ENCODE measurements around the gene PDE11A. TPM values are rescaled to one million over a fixed set of nuclear protein-coding genes. Genes with fewer than 3 reads are reported as not detected.

PDE11A gene
- total and polyA plus RNA-seq, 2 of the 13 experiments (the other 11 are each of a cell fraction or from before 2014, with no cell fraction given) = 1.2 to 1.7 TPM

GRCh38 chr2:178025551-178026185 is 46.9 kb downstream of the PDE11A start:
- ChIA-PET POLR2A (no interaction called here), CTCF (ENCODE audit: low intra/inter-chr PET ratio, low total read pairs) (no interaction called here)
- 66% methylated on average over 4 of the region's 4 CpGs for WGBS (ENCODE audit: low lambda C conversion rate)
- H3K27ac ChIP-seq (ENCODE audit: extremely low read length, insufficient read depth, low read length) = no peak overlapping the region
- H2AFZ ChIP-seq (ENCODE audit: low read length) = no peak overlapping the region
- H3K9me3 ChIP-seq (ENCODE audit: low read length) = no peaks in the 10 kb centered on the region
- H3K9ac ChIP-seq (ENCODE audit: insufficient read depth, low read depth, low read length) = no peak overlapping the region
- FAIRE-seq = peak; percentile 43
- H3K4me3 ChIP-seq (replicated peaks in 1 of 3; ENCODE audit: insufficient read depth in 1 of 3, low read depth in 2 of 3, low read length in 3 of 3) = no peak overlapping the region
- no peaks in the 10 kb centered on the region for H3K36me3 ChIP-seq (replicated peaks in 1 of 2; ENCODE audit: control insufficient read depth in 1 of 2, insufficient read depth in 2 of 2, low read length in 2 of 2)
- no TSS peak for BruUV-seq (replicated peaks)
- no peak for DNase-seq (ENCODE audit: low spot score)
- TF ChIP-seq, protein P1, sequence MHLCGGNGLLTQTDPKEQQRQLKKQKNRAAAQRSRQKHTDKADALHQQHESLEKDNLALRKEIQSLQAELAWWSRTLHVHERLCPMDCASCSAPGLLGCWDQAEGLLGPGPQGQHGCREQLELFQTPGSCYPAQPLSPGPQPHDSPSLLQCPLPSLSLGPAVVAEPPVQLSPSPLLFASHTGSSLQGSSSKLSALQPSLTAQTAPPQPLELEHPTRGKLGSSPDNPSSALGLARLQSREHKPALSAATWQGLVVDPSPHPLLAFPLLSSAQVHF (CRISPR knock-in tag; IDR thresholded peaks at IDR 0.05) = no peak
- TF ChIP-seq GZF1 (CRISPR knock-in tag; IDR thresholded peaks at IDR 0.05) = 0 out of 2 replicates have a peak, but pooled peaks have one; percentile 68
- H3K27me3 ChIP-seq (ENCODE audit: control insufficient read depth in 1 of 2, insufficient read depth in 2 of 2, low read length in 2 of 2) = no peaks in the 10 kb centered on the region
- in situ Hi-C loops (cut with HindIII; ENCODE audit: extremely low pct_ligation_motif_present, low pct_unique_long_range_greater_than_20kb) = no loop called here
- no peak for ATAC-seq
- no peaks in the 10 kb centered on the region for H3K79me2 ChIP-seq (ENCODE audit: insufficient read depth, low read length)
- no peaks in the 10 kb centered on the region for H4K20me1 ChIP-seq (ENCODE audit: insufficient read depth, low read length)
- no peaks in the 10 kb centered on the region for H3K4me1 ChIP-seq (ENCODE audit: insufficient read depth, low read length)
- no peak overlapping the region for H3K4me2 ChIP-seq (ENCODE audit: low read depth, low read length)
- intact Hi-C loops (cut with micrococcal nuclease; ENCODE audit: unreplicated experiment) = no loop called here

DNA sequence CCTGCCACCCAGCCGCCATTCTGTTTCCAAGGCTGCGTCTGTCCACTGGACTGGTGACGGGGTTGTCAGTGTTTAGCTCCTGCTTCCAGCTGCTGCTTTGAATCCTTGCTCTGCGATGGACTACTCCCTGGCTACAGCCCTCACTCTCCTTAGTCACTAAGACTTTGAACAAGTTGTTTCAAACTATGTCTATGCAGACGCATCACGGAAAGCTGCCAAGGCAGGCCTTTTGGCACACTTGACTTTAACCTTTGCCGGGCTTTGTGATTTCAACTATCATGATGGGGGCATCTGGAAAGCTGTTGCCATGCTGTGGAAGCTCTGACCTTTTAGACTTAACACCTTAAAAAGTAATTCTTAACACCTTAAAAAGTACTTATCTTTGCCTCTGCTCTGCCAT is 54.4 kb downstream of the PDE11A start:
- Histone ChIP-seq H3K4me3 (replicated peaks in 1 of 3; ENCODE audit: insufficient read depth in 1 of 3, low read depth in 2 of 3, low read length in 3 of 3) (no peak overlapping the region), H3K4me2 (ENCODE audit: low read depth, low read length) (no peak overlapping the region), H4K20me1 (ENCODE audit: insufficient read depth, low read length) (no peaks in the 10 kb centered on the region), H3K79me2 (ENCODE audit: insufficient read depth, low read length) (no peaks in the 10 kb centered on the region), H3K9ac (ENCODE audit: insufficient read depth, low read depth, low read length) (no peak overlapping the region), H3K27me3 (ENCODE audit: control insufficient read depth in 1 of 2, insufficient read depth in 2 of 2, low read length in 2 of 2) (no peaks in the 10 kb centered on the region), H3K9me3 (ENCODE audit: low read length) (no peaks in the 10 kb centered on the region), H3K4me1 (ENCODE audit: insufficient read depth, low read length) (no peaks in the 10 kb centered on the region), H3K36me3 (replicated peaks in 1 of 2; ENCODE audit: control insufficient read depth in 1 of 2, insufficient read depth in 2 of 2, low read length in 2 of 2) (no peaks in the 10 kb centered on the region), H2AFZ (ENCODE audit: low read length) (no peak overlapping the region), H3K27ac (ENCODE audit: extremely low read length, insufficient read depth, low read length) (no peak overlapping the region)
- in situ Hi-C loops (cut with HindIII; ENCODE audit: extremely low pct_ligation_motif_present, low pct_unique_long_range_greater_than_20kb) (no loop called here), intact Hi-C loops (cut with micrococcal nuclease; ENCODE audit: unreplicated experiment) (no loop called here)
- ATAC-seq (no peak), FAIRE-seq (no peak), DNase-seq (ENCODE audit: low spot score) (no peak)
- WGBS (ENCODE audit: low lambda C conversion rate) = 81% methylated on average over 6 of the region's 7 CpGs
- CTCF ChIA-PET (ENCODE audit: low intra/inter-chr PET ratio, low total read pairs) = no interaction called here
- POLR2A ChIA-PET = no interaction called here
- BruUV-seq (replicated peaks) = no TSS peak
- TF ChIP-seq MED8 (CRISPR knock-in tag; IDR thresholded peaks at IDR 0.05; ENCODE audit: insufficient replicate concordance) (no peak), EZH2 (conservative IDR thresholded peaks at IDR 0.05; ENCODE audit: low read depth, low read length) (no peak), ZNF441 (CRISPR knock-in tag; IDR thresholded peaks at IDR 0.05; ENCODE audit: borderline replicate concordance) (no peak), HOXD1 (CRISPR knock-in tag; IDR thresholded peaks at IDR 0.05) (no peak), MEIS2 (CRISPR knock-in tag; IDR thresholded peaks at IDR 0.05) (no peak)
- TF ChIP-seq, protein P2, sequence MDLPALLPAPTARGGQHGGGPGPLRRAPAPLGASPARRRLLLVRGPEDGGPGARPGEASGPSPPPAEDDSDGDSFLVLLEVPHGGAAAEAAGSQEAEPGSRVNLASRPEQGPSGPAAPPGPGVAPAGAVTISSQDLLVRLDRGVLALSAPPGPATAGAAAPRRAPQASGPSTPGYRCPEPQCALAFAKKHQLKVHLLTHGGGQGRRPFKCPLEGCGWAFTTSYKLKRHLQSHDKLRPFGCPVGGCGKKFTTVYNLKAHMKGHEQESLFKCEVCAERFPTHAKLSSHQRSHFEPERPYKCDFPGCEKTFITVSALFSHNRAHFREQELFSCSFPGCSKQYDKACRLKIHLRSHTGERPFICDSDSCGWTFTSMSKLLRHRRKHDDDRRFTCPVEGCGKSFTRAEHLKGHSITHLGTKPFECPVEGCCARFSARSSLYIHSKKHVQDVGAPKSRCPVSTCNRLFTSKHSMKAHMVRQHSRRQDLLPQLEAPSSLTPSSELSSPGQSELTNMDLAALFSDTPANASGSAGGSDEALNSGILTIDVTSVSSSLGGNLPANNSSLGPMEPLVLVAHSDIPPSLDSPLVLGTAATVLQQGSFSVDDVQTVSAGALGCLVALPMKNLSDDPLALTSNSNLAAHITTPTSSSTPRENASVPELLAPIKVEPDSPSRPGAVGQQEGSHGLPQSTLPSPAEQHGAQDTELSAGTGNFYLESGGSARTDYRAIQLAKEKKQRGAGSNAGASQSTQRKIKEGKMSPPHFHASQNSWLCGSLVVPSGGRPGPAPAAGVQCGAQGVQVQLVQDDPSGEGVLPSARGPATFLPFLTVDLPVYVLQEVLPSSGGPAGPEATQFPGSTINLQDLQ (CRISPR knock-in tag; IDR thresholded peaks at IDR 0.05) = no peak
